Measurements from ENCODE around the gene CXorf65.

The CXorf65 gene

GRCh38 chrX:71144651-71145050 lies 38.1 kb upstream of the CXorf65 start, which contains the start of gene NLGN3:
Gene NLGN3 (plus strand): TSS chrX:71144841. CDS start chrX:71147750, 2,909 bp downstream.
- Mint-ChIP-seq H3K27me3 (ENCODE audit: low read depth) (no peaks in the 10 kb centered on the region), H3K4me3 (peak within 1 kb of the TSS; percentile 78 to 87 (median 85)), H3K9me3 (peaks cover 2% of the 10 kb centered on the region), H3K4me1 (peaks cover 21% of the 10 kb centered on the region), H3K27ac (peak within 1 kb of the TSS; percentile 89 to 94 (median 93)), H3K36me3 (ENCODE audit: low read depth) (peaks cover 10% of the 10 kb centered on the region)
- no peak for TF ChIP-seq CTCF (IDR thresholded peaks at IDR 0.05; ENCODE audit: unreplicated experiment in 3 of 3)

- Mint-ChIP-seq H3K4me1 (peaks cover 21% of the 10 kb centered on the region), H3K36me3 (ENCODE audit: low read depth) (peaks cover 19% of the 10 kb centered on the region), H3K27me3 (ENCODE audit: low read depth) (no peaks in the 10 kb centered on the region), H3K9me3 (peaks cover 9% of the 10 kb centered on the region), H3K27ac (no peak overlapping the region), H3K4me3 (peak overlapping the region in 2 of 3 experiments; percentile 85 to 87)
- TF ChIP-seq CTCF (IDR thresholded peaks at IDR 0.05; ENCODE audit: unreplicated experiment in 3 of 3) = no peak
Observed at GRCh38 chrX:71143508-71143907, 37.0 kb upstream of the CXorf65 start.

- Mint-ChIP-seq H3K36me3 (ENCODE audit: low read depth) (peaks cover 44% of the 10 kb centered on the region), H3K9me3 (peaks cover 9% of the 10 kb centered on the region), H3K4me1 (peaks cover 8% of the 10 kb centered on the region), H3K27me3 (ENCODE audit: low read depth) (no peaks in the 10 kb centered on the region), H3K4me3 (no peak overlapping the region), H3K27ac (no peak overlapping the region)
- no peak for TF ChIP-seq CTCF (IDR thresholded peaks at IDR 0.05; ENCODE audit: unreplicated experiment in 3 of 3)
Observed at GRCh38 chrX:71140440-71140839, 33.9 kb upstream of the CXorf65 start.

GRCh38 chrX:71131510-71131909 lies 25.0 kb upstream of the CXorf65 start:
- peaks cover 75% of the 10 kb centered on the region for H3K36me3 Mint-ChIP-seq (ENCODE audit: low read depth)
- no peak for TF ChIP-seq CTCF (IDR thresholded peaks at IDR 0.05; ENCODE audit: unreplicated experiment in 3 of 3)
- H3K4me1 Mint-ChIP-seq = peaks cover 4% of the 10 kb centered on the region
- H3K27me3 Mint-ChIP-seq (ENCODE audit: low read depth) = no peaks in the 10 kb centered on the region
- no peak overlapping the region for H3K27ac Mint-ChIP-seq
- peaks cover 4% of the 10 kb centered on the region for H3K9me3 Mint-ChIP-seq
- no peak overlapping the region for H3K4me3 Mint-ChIP-seq

GRCh38 chrX:71128915-71129765 lies 22.6 kb upstream of the CXorf65 start:
- no peak overlapping the region for H3K4me3 Mint-ChIP-seq
- TF ChIP-seq CTCF (IDR thresholded peaks at IDR 0.05; ENCODE audit: unreplicated experiment in 3 of 3) = peak; percentile 47 to 59 (median 57)
- H3K27ac Mint-ChIP-seq = peak overlapping the region; percentile 23 to 62 (median 46)
- H3K4me1 Mint-ChIP-seq = peaks cover 4% of the 10 kb centered on the region
- peaks cover 4% of the 10 kb centered on the region for H3K9me3 Mint-ChIP-seq
- H3K27me3 Mint-ChIP-seq (ENCODE audit: low read depth) = no peaks in the 10 kb centered on the region
- peaks cover 67% of the 10 kb centered on the region for H3K36me3 Mint-ChIP-seq (ENCODE audit: low read depth)

All from nephron (organoid).